ENCODE data around the gene EHBP1.

Gene EHBP1

GRCh38 chr2:63086687-63087086, 381.2 kb downstream of the EHBP1 start:
- no peak for DNase-seq

- no peak for DNase-seq
Observed at GRCh38 chr2:63092401-63092800, 386.9 kb downstream of the EHBP1 start.

GRCh38 chr2:63092857-63093256, 387.3 kb downstream of the EHBP1 start:
- DNase-seq, result no peak

GRCh38 chr2:63093502-63093901, 388.0 kb downstream of the EHBP1 start:
- DNase-seq, result no peak

Data from HCEC 1CT (cell line).